MM.1S (cell line): Measurements from ENCODE around the gene SH3GL3.

Experiments
- DNase-seq: peaks from one replicate; pipeline ENCODE4 v3.0.0-alpha.2; 2015
- H2AFZ ChIP-seq: fragments of 300-600 bp; sonication (generic); 2 replicates; pipeline ENCODE4 v1.6.0; 2016; ENCODE audit warnings: antibody characterized with exemption, low read length
- H3F3A ChIP-seq: fragments of 300-600 bp; sonication (generic); 2 replicates; pipeline ENCODE4 v1.6.1; 2016; ENCODE audit warnings: mild to moderate bottlenecking, antibody characterized with exemption, low read length, moderate library complexity, mixed read lengths; ENCODE audit not compliant: insufficient read depth
- H3K27ac ChIP-seq: fragments of 300-600 bp; sonication (generic); 2 replicates; pipeline ENCODE4 v1.5.1; 2016; ENCODE audit warnings: mild to moderate bottlenecking, low read length
- H3K27me3 ChIP-seq: fragments of 300-600 bp; sonication (generic); replicated peaks from 2 replicates; pipeline ENCODE4 v1.6.0; 2016; ENCODE audit warnings: low read length; ENCODE audit not compliant: insufficient read depth
- H3K36me3 ChIP-seq: fragments of 300-600 bp; sonication (generic); replicated peaks from 2 replicates; pipeline ENCODE4 v1.6.1; 2016; ENCODE audit warnings: mild to moderate bottlenecking, low read length, mixed read lengths; ENCODE audit not compliant: insufficient read depth
- H3K4me1 ChIP-seq: fragments of 300-600 bp; sonication (generic); 2 replicates; pipeline ENCODE4 v1.6.1; 2016; ENCODE audit warnings: low read length, mixed read lengths
- H3K4me2 ChIP-seq: fragments of 300-600 bp; sonication (generic); 2 replicates; pipeline ENCODE4 v1.6.0; 2016; ENCODE audit warnings: low read depth, low read length
- H3K4me3 ChIP-seq: fragments of 300-600 bp; sonication (generic); 2 replicates; pipeline ENCODE4 v1.5.1; 2016; ENCODE audit warnings: low read length, mixed read lengths
- H3K79me2 ChIP-seq: fragments of 300-600 bp; sonication (generic); 2 replicates; pipeline ENCODE4 v1.6.1; 2016; ENCODE audit warnings: mixed run types, low read length, mixed read lengths
- H3K9ac ChIP-seq: fragments of 300-600 bp; sonication (generic); 2 replicates; pipeline ENCODE4 v1.6.1; 2016; ENCODE audit warnings: low read length, mixed read lengths
- H3K9me2 ChIP-seq: fragments of 300-600 bp; sonication (generic); replicated peaks from 2 replicates; pipeline ENCODE4 v1.6.1; 2016; ENCODE audit warnings: mild to moderate bottlenecking, low read length, mixed read lengths; ENCODE audit not compliant: insufficient read depth
- H3K9me3 ChIP-seq: fragments of 300-600 bp; sonication (generic); replicated peaks from 2 replicates; pipeline ENCODE4 v1.6.1; 2016; ENCODE audit warnings: mild to moderate bottlenecking, low read length, mixed read lengths; ENCODE audit not compliant: insufficient read depth
- H4K20me1 ChIP-seq: fragments of 300-600 bp; sonication (generic); 2 replicates; pipeline ENCODE4 v1.6.1; 2016; ENCODE audit warnings: mild to moderate bottlenecking, low read length, moderate library complexity, mixed read lengths; ENCODE audit not compliant: insufficient read depth
- CTCF ChIP-seq: fragments of 300-600 bp; sonication (generic); IDR thresholded peaks from 2 replicates; pipeline ENCODE4 v1.5.1; 2016; ENCODE audit warnings: antibody characterized with exemption, low read length, mixed read lengths
- EZH2 ChIP-seq: fragments of 300-600 bp; sonication (generic); optimal IDR thresholded peaks from 2 replicates; pipeline ENCODE3; 2017; ENCODE audit warnings: low read depth, mild to moderate bottlenecking, antibody characterized with exemption, low read length, mixed read lengths
- EZH2phosphoT487 ChIP-seq: fragments of 300-600 bp; sonication (generic); IDR thresholded peaks from 2 replicates; pipeline ENCODE4 v1.6.1; 2018; ENCODE audit warnings: antibody characterized with exemption, low read length

SH3GL3 gene

GRCh38 chr15:83462026-83462425, 14.9 kb downstream of the SH3GL3 start:
- H3K9me3 ChIP-seq: no peaks in the 10 kb centered on the region
- no peak overlapping the region for H3K9ac ChIP-seq
- no peaks in the 10 kb centered on the region for H3F3A ChIP-seq
- no peaks in the 10 kb centered on the region for H3K36me3 ChIP-seq
- no peak for DNase-seq
- no peak for TF ChIP-seq EZH2phosphoT487
- TF ChIP-seq CTCF: no peak
- TF ChIP-seq EZH2: no peak
- no peak overlapping the region for H3K4me3 ChIP-seq
- no peak overlapping the region for H3K4me2 ChIP-seq
- no peaks in the 10 kb centered on the region for H4K20me1 ChIP-seq
- H3K27me3 ChIP-seq: no peaks in the 10 kb centered on the region
- H3K79me2 ChIP-seq: no peaks in the 10 kb centered on the region
- no peaks in the 10 kb centered on the region for H3K4me1 ChIP-seq
- H3K9me2 ChIP-seq: no peaks in the 10 kb centered on the region
- H3K27ac ChIP-seq: no peak overlapping the region
- H2AFZ ChIP-seq: no peak overlapping the region

DNA sequence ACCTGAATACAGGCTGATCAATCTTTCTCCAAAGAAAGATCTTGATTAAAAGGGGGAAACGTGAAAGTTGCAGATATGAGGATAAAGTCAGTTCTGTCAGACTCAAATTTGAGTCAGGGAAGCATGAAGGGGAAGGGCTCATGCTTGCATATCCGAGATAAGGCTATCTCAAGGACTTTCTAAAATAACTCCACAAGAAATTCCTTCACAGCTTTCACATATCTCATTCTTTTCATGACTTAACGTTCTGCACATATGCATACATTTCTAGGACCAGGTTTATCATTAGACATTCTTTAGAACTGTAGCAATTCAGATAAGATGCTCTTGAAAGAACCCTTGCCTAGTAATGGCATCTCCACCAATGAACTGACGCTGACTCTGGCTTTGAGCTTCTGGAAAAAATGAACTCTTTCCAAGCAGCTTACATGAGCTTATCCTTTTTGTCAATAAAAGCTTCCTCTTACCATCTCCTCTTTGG, 15.9 kb downstream of the SH3GL3 start:
- Histone ChIP-seq H3K4me2 (no peak overlapping the region), H4K20me1 (no peaks in the 10 kb centered on the region), H2AFZ (no peak overlapping the region), H3K27ac (no peak overlapping the region), H3K9ac (no peak overlapping the region), H3F3A (no peaks in the 10 kb centered on the region), H3K4me3 (no peak overlapping the region), H3K4me1 (no peaks in the 10 kb centered on the region), H3K36me3 (no peaks in the 10 kb centered on the region), H3K9me3 (no peaks in the 10 kb centered on the region), H3K79me2 (no peaks in the 10 kb centered on the region), H3K9me2 (no peaks in the 10 kb centered on the region), H3K27me3 (no peaks in the 10 kb centered on the region)
- TF ChIP-seq EZH2phosphoT487 (no peak), EZH2 (no peak), CTCF (no peak)
- DNase-seq: no peak

GRCh38 chr15:83470887-83471286, 23.7 kb downstream of the SH3GL3 start:
- no peaks in the 10 kb centered on the region for H3K9me3 ChIP-seq
- H3K27ac ChIP-seq: no peak overlapping the region
- TF ChIP-seq EZH2phosphoT487 (no peak), EZH2 (no peak), CTCF (no peak)
- H4K20me1 ChIP-seq: no peaks in the 10 kb centered on the region
- no peak overlapping the region for H3K4me3 ChIP-seq
- H3K36me3 ChIP-seq: no peaks in the 10 kb centered on the region
- no peaks in the 10 kb centered on the region for H3F3A ChIP-seq
- H3K27me3 ChIP-seq: no peaks in the 10 kb centered on the region
- H3K4me1 ChIP-seq: no peaks in the 10 kb centered on the region
- H3K4me2 ChIP-seq: no peak overlapping the region
- DNase-seq: no peak
- no peaks in the 10 kb centered on the region for H3K9me2 ChIP-seq
- no peak overlapping the region for H3K9ac ChIP-seq
- H3K79me2 ChIP-seq: no peaks in the 10 kb centered on the region
- no peak overlapping the region for H2AFZ ChIP-seq
